Transverse colon (tissue), 4 donors: ENCODE results near the gene ZNF619. TPM values are rescaled to one million over a fixed set of nuclear protein-coding genes. Genes with fewer than 3 reads are reported as not detected.
"Not testable (repeated sequence)": the region's sequence is repeated elsewhere in the genome, so short reads cannot be mapped to it uniquely, and the experiment has no call there.

Experiments used
- DNase-seq: peaks from one replicate; pipeline ENCODE4 v3.0.0-alpha.2; 2019
- H3K27ac ChIP-seq, 4 donors: fragments of 200-600 bp; sonication (generic); 2 replicates each; pipeline ENCODE4 v1.5.1; 2016 to 2018; ENCODE audit warnings: inconsistent platforms in 4 of 4
- H3K27me3 ChIP-seq: fragments of 200-600 bp; sonication (generic); 2 replicates; pipeline ENCODE4 v1.5.1; 2017; ENCODE audit warnings: inconsistent platforms
- H3K36me3 ChIP-seq, 4 donors: fragments of 200-600 bp; sonication (generic); 2 replicates each; pipeline ENCODE4 v1.5.1; 2017 to 2019; ENCODE audit warnings: inconsistent platforms in 4 of 4
- H3K4me1 ChIP-seq, 4 donors: fragments of 200-600 bp; sonication (generic); 2 replicates each; pipeline ENCODE4 v1.5.1; 2017 to 2020; ENCODE audit warnings: inconsistent platforms in 4 of 4
- H3K4me3 ChIP-seq, 4 donors: fragments of 200-600 bp; sonication (generic); 1 replicate in 1 of 4; 2 replicates in 3 of 4; pipeline versions ENCODE4 v1.5.1 to v1.6.1; 2017 to 2019; ENCODE audit warnings: inconsistent platforms in 4 of 4
- H3K9me3 ChIP-seq, 2 donors: fragments of 200-600 bp; sonication (generic); 2 replicates each; pipeline ENCODE4 v1.5.1; 2017 to 2019; ENCODE audit warnings: inconsistent platforms in 2 of 2
- CTCF ChIP-seq, 5 experiments: fragments of 200-600 bp in 3 of 5; fragments of 450-650 bp in 2 of 5; sonication (generic) in 3 of 5; IDR thresholded peaks; 1 replicate in 2 of 5; 2 replicates in 3 of 5; pipeline ENCODE4 v1.5.1; 2016 to 2017; ENCODE audit warnings: antibody characterized with exemption in 5 of 5, inconsistent platforms in 3 of 5, mild to moderate bottlenecking in 2 of 5, moderate library complexity in 1 of 5
- EP300 ChIP-seq: sonication (generic); formaldehyde crosslinking; IDR thresholded peaks from one replicate; pipeline ENCODE4 v1.6.1; 2017; ENCODE audit warnings: antibody characterized with exemption, low read depth
- POLR2A ChIP-seq: fragments of 450-650 bp; IDR thresholded peaks from one replicate; pipeline ENCODE4 v1.6.1; 2016; ENCODE audit warnings: antibody characterized with exemption, mild to moderate bottlenecking, moderate library complexity
- POLR2AphosphoS5 ChIP-seq, 3 donors: sonication (generic); formaldehyde crosslinking; IDR thresholded peaks; one replicate each; pipeline ENCODE4 v1.6.1; 2016; ENCODE audit warnings: antibody characterized with exemption in 3 of 3
- WGBS, 2 donors: methylation state at CpG; one replicate each; pipeline ENCODE4 v1.1.5; 2018; ENCODE audit warnings: low coverage in 1 of 2; 5-methylcytosine and 5-hydroxymethylcytosine counted together
- in situ Hi-C, 4 donors: fragments of 200-750 bp; cut with MboI; loops; one replicate each; pipeline versions ENCODE4 v1.15.0 to v1.15.1; 2017; ENCODE audit warnings: low sequenced_read_pairs in 3 of 4, low pct_ligation_motif_present in 1 of 4, low pct_unique_long_range_greater_than_20kb in 1 of 4
- intact Hi-C: fragments of 100-400 bp; cut with DNase I; formaldehyde crosslinking; loops from one replicate; pipeline ENCODE4 v1.15.1; 2023; ENCODE audit warnings: low total_unique reads
- total RNA-seq, 4 donors: library from RNA; depleted of rRNA; stranded (reverse); fragments of >200 nt; gene quantifications; one replicate each; pipeline ENCODE4 v1.1.0, GENCODE V29; 2016

Gene ZNF619
- total RNA-seq, 4 donors from 2014 or later, result 2.0 to 7.9 (median 4.8) TPM

- Histone ChIP-seq H3K4me3 (no peak overlapping the region), H3K9me3 (no peaks in the 10 kb centered on the region), H3K27me3 (no peaks in the 10 kb centered on the region), H3K27ac (no peak overlapping the region), H3K36me3 (peaks cover 0 to 54% (median 23%) of the 10 kb centered on the region in 4 donors), H3K4me1 (peaks cover 10 to 23% (median 21%) of the 10 kb centered on the region in 4 donors)
- TF ChIP-seq POLR2A, result no peak
- TF ChIP-seq CTCF (IDR thresholded peaks at IDR 0.05), result no peak
- TF ChIP-seq POLR2AphosphoS5 (IDR thresholded peaks at IDR 0.05), result no peak
- TF ChIP-seq EP300, result no peak
- 71 to 80% methylated on average over 3 of the region's 3 CpGs for WGBS, 2 donors
- DNase-seq, result no peak
- in situ Hi-C loops (loop anchor here in 1 of 4 donors (10.0 kb wide), 1 partner anchor 64 kb away; the partner anchor contains the start of gene ZNF621), intact Hi-C loops (no loop called here)
Observed at GRCh38 chr3:40461161-40461560, 15.8 kb upstream of the ZNF619 start.

GRCh38 chr3:40462838-40463237, 14.1 kb upstream of the ZNF619 start:
- intact Hi-C loops, H3K4me3 ChIP-seq, H3K27ac ChIP-seq, DNase-seq, H3K27me3 ChIP-seq, H3K9me3 ChIP-seq: not testable (repeated sequence)
- 92% methylated on average over 7 of the region's 7 CpGs; no CpG with 5 or more reads in 1 of the 2 donors for WGBS, 2 donors
- in situ Hi-C loops, result loop anchor here in 1 of 4 donors (10.0 kb wide), 1 partner anchor 62 kb away; the partner anchor contains the start of gene ZNF621
- Histone ChIP-seq H3K4me1 (peaks cover 9 to 16% (median 15%) of the 10 kb centered on the region in 4 donors), H3K36me3 (peaks cover 0 to 54% (median 23%) of the 10 kb centered on the region in 4 donors)

- intact Hi-C loops, result no loop called here
- 91 to 94% methylated on average over 2 of the region's 2 CpGs for WGBS, 2 donors
- Histone ChIP-seq H3K27me3 (no peaks in the 10 kb centered on the region), H3K9me3 (no peaks in the 10 kb centered on the region), H3K4me1 (peaks cover 2 to 9% (median 7%) of the 10 kb centered on the region in 4 donors), H3K4me3 (no peak overlapping the region), H3K27ac (no peak overlapping the region), H3K36me3 (peaks cover 0 to 50% (median 23%) of the 10 kb centered on the region in 4 donors)
- TF ChIP-seq POLR2AphosphoS5 (IDR thresholded peaks at IDR 0.05) (no peak), CTCF (IDR thresholded peaks at IDR 0.05) (no peak), EP300 (no peak), POLR2A (no peak)
- in situ Hi-C loops, result loop anchor here in 1 of 4 donors (10.0 kb wide), 1 partner anchor 61 kb away; the partner anchor contains the start of gene ZNF621
- DNase-seq, result no peak
Observed at GRCh38 chr3:40463579-40463978, 13.3 kb upstream of the ZNF619 start.

- 69 to 73% methylated on average over 7 to 9 of the region's 9 CpGs for WGBS, 2 donors
- TF ChIP-seq POLR2A (peak; percentile 8), EP300 (no peak)
- Histone ChIP-seq H3K9me3 (no peaks in the 10 kb centered on the region), H3K36me3 (peaks cover 0 to 41% (median 19%) of the 10 kb centered on the region in 4 donors), H3K27me3 (no peaks in the 10 kb centered on the region), H3K4me1 (no peaks in the 10 kb centered on the region), H3K27ac (no peak overlapping the region), H3K4me3 (no peak overlapping the region)
- in situ Hi-C loops (loop anchor here in 1 of 4 donors (10.0 kb wide), 1 partner anchor 60 kb away; the partner anchor contains the start of gene ZNF621), intact Hi-C loops (no loop called here)
- DNase-seq, result no peak
Observed at GRCh38 chr3:40464339-40465110, 12.4 kb upstream of the ZNF619 start.

GRCh38 chr3:40465111-40465407, 11.9 kb upstream of the ZNF619 start:
- in situ Hi-C loops, result loop anchor here in 1 of 4 donors (10.0 kb wide), 1 partner anchor 60 kb away; the partner anchor contains the start of gene ZNF621
- Histone ChIP-seq H3K27ac (no peak overlapping the region), H3K4me3 (no peak overlapping the region), H3K9me3 (no peaks in the 10 kb centered on the region), H3K27me3 (no peaks in the 10 kb centered on the region), H3K4me1 (no peaks in the 10 kb centered on the region), H3K36me3 (peaks cover 0 to 37% (median 18%) of the 10 kb centered on the region in 4 donors)
- TF ChIP-seq POLR2AphosphoS5 (IDR thresholded peaks at IDR 0.05) (no peak), CTCF (IDR thresholded peaks at IDR 0.05) (no peak), EP300 (no peak), POLR2A (no peak)
- DNase-seq, result no peak
- intact Hi-C loops, result no loop called here
- WGBS, 2 donors, result 77 to 78% methylated on average over 4 of the region's 4 CpGs
